GM10248 (cell line): ENCODE results near the gene USP9X.
A peak's percentile ranks its signal among the peaks of the same experiment; 100 is the strongest.
"Not testable (repeated sequence)": the region's sequence is repeated elsewhere in the genome, so short reads cannot be mapped to it uniquely, and the experiment has no call there.

Source experiments
- CTCF ChIA-PET: fragments of 300-600 bp; sonication (Branson Sonifier 250); formaldehyde crosslinking; extraction: SDS; loops from one replicate; lab custom pipeline; 2021; ENCODE audit warnings: antibody characterized with exemption; lab: Yijun Ruan, JAX
- POLR2A ChIA-PET: fragments of 350-650 bp; sonication (Branson Sonifier 250); formaldehyde crosslinking; extraction: SDS; loops from one replicate; lab custom pipeline; 2020; ENCODE audit warnings: antibody characterized with exemption; lab: Yijun Ruan, JAX
- DNase-seq: peaks from one replicate; pipeline ENCODE4 v3.0.0; 2012; ENCODE audit errors: extremely low spot score
- CTCF ChIP-seq: IDR thresholded peaks from 2 replicates; pipeline ENCODE4 v1.5.1; 2012; ENCODE audit warnings: mild to moderate bottlenecking, low read depth; ENCODE audit errors: extremely low read depth, missing control alignments, control extremely low read depth

Gene USP9X

DNA sequence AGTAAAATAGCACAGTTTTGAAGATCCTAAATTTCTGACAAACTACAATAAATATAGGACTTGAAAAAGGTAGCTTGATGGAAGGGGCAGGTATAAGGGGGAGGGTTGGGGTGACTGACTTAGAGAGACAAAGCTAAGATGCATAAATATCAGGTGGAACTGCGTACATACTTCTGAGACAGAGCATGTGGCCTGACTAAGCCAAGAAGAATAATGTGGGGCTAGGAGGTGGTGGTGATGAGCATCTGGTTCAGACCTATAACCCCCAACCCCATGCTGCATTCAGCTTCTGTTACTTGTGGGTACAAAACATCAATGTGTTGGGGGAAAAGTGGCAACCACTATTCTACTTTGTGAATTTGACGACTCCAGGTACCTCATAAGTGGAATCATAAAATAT is 19.8 kb downstream of the USP9X start:
- POLR2A ChIA-PET = no interaction called here

DNA sequence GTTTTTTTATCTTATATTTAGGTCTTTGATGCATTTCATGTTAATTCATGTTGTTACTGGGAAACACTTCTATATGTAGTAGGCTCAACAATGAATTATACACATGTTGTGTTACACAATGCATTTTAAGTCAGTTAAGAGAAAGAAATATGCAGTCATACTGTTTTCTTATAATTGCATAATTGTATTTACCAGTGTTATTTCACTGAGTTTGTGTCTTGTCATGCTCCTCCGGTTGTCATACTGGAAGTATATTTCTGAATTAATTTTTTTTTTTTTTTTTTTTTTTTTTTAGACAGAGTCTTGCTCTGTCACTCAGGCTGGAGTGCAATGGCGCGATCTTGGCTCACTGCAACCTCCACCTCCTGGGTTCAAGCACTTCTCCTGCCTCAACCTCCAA is 21.0 kb downstream of the USP9X start:
- CTCF ChIA-PET = interaction anchor here (1.4 kb wide), 1 partner anchor 9 kb away, joined by 4 read pairs; no protein-coding TSS in a partner anchor

More for the DNA sequence above, 19.8 kb downstream of the USP9X start:
- CTCF ChIA-PET = interaction anchor here (0.9 kb wide), 1 partner anchor 561 kb away, joined by 3 read pairs; no protein-coding TSS in a partner anchor
- no peak for DNase-seq
- TF ChIP-seq CTCF = no peak

GRCh38 chrX:41108007-41108406 is 22.8 kb downstream of the USP9X start:
- TF ChIP-seq CTCF = no peak
- CTCF ChIA-PET = interaction anchor here (1.4 to 2.7 kb wide), 3 partner anchors 9 to 456 kb away, joined by 3 to 7 read pairs (median 3); no protein-coding TSS in a partner anchor
- DNase-seq = no peak
- POLR2A ChIA-PET = no interaction called here

More for the DNA sequence above, 21.0 kb downstream of the USP9X start:
- DNase-seq, POLR2A ChIA-PET: not testable (repeated sequence)

GRCh38 chrX:41108463-41109205 is 23.4 kb downstream of the USP9X start:
- no peak for TF ChIP-seq CTCF
- CTCF ChIA-PET = interaction anchor here (1.4 to 2.7 kb wide), 4 partner anchors 8 to 457 kb away, joined by 3 to 7 read pairs (median 4); no protein-coding TSS in a partner anchor
- DNase-seq = no peak
- POLR2A ChIA-PET = no interaction called here

- DNase-seq = no peak
- ChIA-PET POLR2A (interaction anchor here (0.7 to 1.1 kb wide), 2 partner anchors 9 to 19 kb away, joined by 3 to 4 read pairs; no protein-coding TSS in a partner anchor), CTCF (interaction anchor here (1.0 kb wide), 1 partner anchor 20 kb away, joined by 4 read pairs; no protein-coding TSS in a partner anchor)
- no peak for TF ChIP-seq CTCF
These were observed 25.8 kb downstream of the USP9X start for GRCh38 chrX:41110801-41111625.

DNA sequence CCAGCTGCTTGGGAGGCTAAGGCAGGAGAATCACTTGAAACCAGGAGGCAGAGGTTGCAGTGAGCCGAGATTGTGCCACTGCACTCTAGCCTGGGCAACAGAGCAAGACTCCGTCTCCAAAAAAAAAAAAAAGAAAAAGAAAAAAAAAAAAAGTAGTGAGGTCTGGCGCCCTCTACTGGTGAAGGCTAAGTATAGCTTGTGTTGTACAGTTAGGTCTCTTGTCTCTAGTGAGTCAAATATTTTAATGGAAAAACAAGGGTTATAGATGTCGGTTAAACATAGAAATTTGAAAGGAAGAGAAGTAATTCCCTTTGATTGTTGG is 29.8 kb downstream of the USP9X start:
- ChIA-PET CTCF (interaction anchor here (0.7 to 1.9 kb wide), 13 partner anchors 8 to 463 kb away, joined by 3 to 25 read pairs (median 4); no protein-coding TSS in a partner anchor), POLR2A (interaction anchor here (1.0 kb wide), 1 partner anchor 30 kb away, joined by 4 read pairs; the partner anchor contains the start of gene USP9X)
- TF ChIP-seq CTCF = peak; percentile 55
- DNase-seq = not testable (repeated sequence)
